Hepatocyte (in vitro differentiated cells): Measurements from ENCODE around the gene SRGAP2B. TPM values are rescaled to one million over a fixed set of nuclear protein-coding genes. Genes with fewer than 3 reads are reported as not detected.
"Not testable (repeated sequence)": the region's sequence is repeated elsewhere in the genome, so short reads cannot be mapped to it uniquely, and the experiment has no call there.

Experiments used
- DNase-seq: peaks from one replicate; pipeline ENCODE4 v3.0.0-alpha.2; 2016; ENCODE audit warnings: low spot score
- H2AFZ ChIP-seq: fragments of 200-600 bp; sonication (generic); 2 replicates; pipeline ENCODE4 v1.6.0; 2016; ENCODE audit warnings: antibody characterized with exemption, mild to moderate bottlenecking
- H3K27ac ChIP-seq: fragments of 200-600 bp; sonication (generic); 2 replicates; pipeline ENCODE4 v1.5.1; 2016; ENCODE audit warnings: mild to moderate bottlenecking
- H3K27me3 ChIP-seq: fragments of 200-600 bp; sonication (generic); 2 replicates; pipeline ENCODE4 v1.6.1; 2016
- H3K36me3 ChIP-seq: fragments of 200-600 bp; sonication (generic); replicated peaks from 2 replicates; pipeline ENCODE4 v1.5.1; 2016; ENCODE audit warnings: low read depth; ENCODE audit not compliant: insufficient read depth
- H3K4me1 ChIP-seq: fragments of 200-600 bp; sonication (generic); 2 replicates; pipeline ENCODE4 v1.5.1; 2016; ENCODE audit warnings: mild to moderate bottlenecking, moderate library complexity; ENCODE audit not compliant: insufficient read depth
- H3K4me2 ChIP-seq: fragments of 200-600 bp; sonication (generic); 2 replicates; pipeline ENCODE4 v1.6.0; 2016
- H3K4me3 ChIP-seq: fragments of 200-600 bp; sonication (generic); 2 replicates; pipeline ENCODE4 v1.5.1; 2016; ENCODE audit warnings: mild to moderate bottlenecking
- H3K79me2 ChIP-seq: fragments of 200-600 bp; sonication (generic); 2 replicates; pipeline ENCODE4 v1.6.0; 2017; ENCODE audit warnings: mild to moderate bottlenecking
- H3K9me2 ChIP-seq: fragments of 200-600 bp; sonication (generic); replicated peaks from 2 replicates; pipeline ENCODE4 v1.6.0; 2017; ENCODE audit warnings: mild to moderate bottlenecking; ENCODE audit not compliant: insufficient read depth
- H3K9me3 ChIP-seq: fragments of 200-600 bp; sonication (generic); 2 replicates; pipeline ENCODE4 v1.5.1; 2016; ENCODE audit warnings: low read depth, mild to moderate bottlenecking
- H4K20me1 ChIP-seq: fragments of 200-600 bp; sonication (generic); 2 replicates; pipeline ENCODE4 v1.6.0; 2016; ENCODE audit warnings: mild to moderate bottlenecking; ENCODE audit not compliant: insufficient read depth, poor library complexity, severe bottlenecking
- WGBS: methylation state at CpG from one replicate; pipeline ENCODE4 v1.1.6; 2016; ENCODE audit warnings: low lambda C conversion rate; ENCODE audit errors: missing lambda C conversion rate; 5-methylcytosine and 5-hydroxymethylcytosine counted together
- polyA plus RNA-seq: library from polyadenylated mRNA; unstranded; fragments of >200 nt; fragmentation: Nextera tagmentation; extraction: Ambion mirVana; gene quantifications from 2 replicates; pipeline ENCODE4 v1.2.1, GENCODE V29; 2016
- total RNA-seq: library from RNA; depleted of rRNA; stranded (reverse); fragments of >200 nt; gene quantifications from 2 replicates; pipeline ENCODE4 v1.2.3, GENCODE V29; 2014

SRGAP2B gene
- total and polyA plus RNA-seq, 2 experiments from 2014 or later, result 7.1 to 9.0 TPM

- not testable (repeated sequence) for H3K4me1 ChIP-seq, H4K20me1 ChIP-seq, H3K27me3 ChIP-seq, H3K9me3 ChIP-seq, H3K4me3 ChIP-seq, H3K9me2 ChIP-seq, H2AFZ ChIP-seq, H3K4me2 ChIP-seq, H3K79me2 ChIP-seq, H3K36me3 ChIP-seq, DNase-seq, H3K27ac ChIP-seq
- 88% methylated on average over 2 of the region's 12 CpGs for WGBS
These were observed 181.0 kb downstream of the SRGAP2B start for GRCh38 chr1:144913977-144914734.

DNA sequence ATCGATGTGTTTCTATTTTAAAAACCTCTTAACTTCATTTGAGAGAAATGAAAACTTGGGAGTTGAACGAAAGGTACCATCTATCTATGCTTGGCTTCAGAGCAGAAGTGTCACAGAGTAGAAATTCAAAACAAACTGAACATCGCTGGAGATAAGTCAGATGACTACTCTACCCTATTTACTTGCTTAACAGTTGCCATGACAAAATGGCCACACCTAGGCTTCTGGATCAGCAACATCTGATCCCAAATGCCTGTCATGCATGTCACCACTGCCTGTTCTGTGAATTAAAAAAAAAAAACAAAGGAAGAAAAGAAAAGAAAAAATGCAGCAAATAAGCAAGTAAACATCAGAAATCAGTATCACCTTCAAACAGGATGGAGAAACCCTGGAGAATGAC lies 181.7 kb downstream of the SRGAP2B start:
- DNase-seq, H3K4me1 ChIP-seq, H3K36me3 ChIP-seq, H2AFZ ChIP-seq, H3K4me2 ChIP-seq, H3K27ac ChIP-seq, H3K79me2 ChIP-seq, H3K27me3 ChIP-seq, H3K9me2 ChIP-seq, H3K4me3 ChIP-seq, H4K20me1 ChIP-seq, H3K9me3 ChIP-seq: not testable (repeated sequence)
- WGBS, result no CpG with 5 or more reads among the region's 3 CpGs

DNA sequence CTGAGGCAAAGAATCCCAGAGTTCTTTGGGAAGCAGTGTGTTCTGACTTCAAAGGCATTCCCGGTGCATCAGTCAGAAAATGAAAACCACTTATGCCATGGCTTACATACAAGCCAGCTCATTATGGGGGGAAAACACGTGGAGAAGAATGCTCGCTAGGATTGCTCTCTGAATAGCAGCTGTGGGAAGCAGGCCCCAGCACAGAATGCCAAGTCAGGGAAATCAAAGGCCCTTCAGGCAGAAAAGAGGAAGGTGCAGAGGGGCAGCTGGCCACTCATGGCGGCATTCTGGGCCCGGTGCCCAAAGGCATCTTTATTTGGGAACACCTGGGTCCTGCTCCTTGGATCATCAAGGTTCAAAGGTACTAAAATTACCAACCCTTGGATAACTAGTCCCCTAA lies 184.4 kb downstream of the SRGAP2B start:
- H2AFZ ChIP-seq, H3K4me2 ChIP-seq, H3K36me3 ChIP-seq, H3K4me1 ChIP-seq, H3K79me2 ChIP-seq, H3K27me3 ChIP-seq, DNase-seq, H3K9me2 ChIP-seq, H3K4me3 ChIP-seq, H3K27ac ChIP-seq, H4K20me1 ChIP-seq, H3K9me3 ChIP-seq: not testable (repeated sequence)
- WGBS, result no CpG with 5 or more reads among the region's 5 CpGs

GRCh38 chr1:144900841-144901240 lies 194.3 kb downstream of the SRGAP2B start:
- not testable (repeated sequence) for DNase-seq

DNA sequence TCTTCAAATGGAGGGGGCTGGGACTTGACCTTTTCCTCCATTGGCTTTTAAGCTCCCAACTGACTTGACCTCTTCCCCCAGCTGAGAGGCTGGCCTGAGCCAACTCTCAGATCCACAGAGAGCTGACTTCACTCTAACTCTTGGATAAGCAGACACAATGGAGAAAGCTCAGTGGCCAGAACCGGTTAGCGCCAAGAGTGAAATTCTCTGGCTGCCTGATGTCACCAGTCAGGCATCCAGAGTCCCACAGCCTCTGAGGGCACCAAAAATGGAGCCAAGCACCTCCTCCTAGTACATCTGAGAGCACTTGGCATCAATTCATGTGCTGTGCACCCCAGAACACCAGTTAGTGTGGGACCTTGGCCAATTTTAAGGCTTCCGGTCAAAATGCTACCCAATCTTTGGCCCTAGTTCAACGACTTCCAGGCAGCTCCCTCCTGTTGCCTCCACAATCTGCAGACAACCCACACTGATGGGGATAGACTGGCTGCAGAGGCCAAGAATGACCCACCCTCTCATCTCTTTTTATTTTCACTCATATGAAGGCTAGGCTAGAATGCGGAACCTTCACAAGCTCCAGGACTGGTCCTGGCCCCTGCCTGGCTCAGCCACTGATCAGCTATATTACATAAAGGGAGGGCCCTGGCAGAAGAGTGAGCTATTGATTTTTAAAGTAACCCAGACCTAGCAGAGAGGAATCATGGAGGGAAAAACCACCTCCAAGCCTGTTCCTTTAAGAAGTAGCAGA lies 200.5 kb downstream of the SRGAP2B start:
- WGBS, result no CpG with 5 or more reads among the region's 5 CpGs
- H3K4me2 ChIP-seq, H3K27ac ChIP-seq, H3K36me3 ChIP-seq, H4K20me1 ChIP-seq, H3K27me3 ChIP-seq, H3K9me3 ChIP-seq, H3K4me1 ChIP-seq, DNase-seq, H3K79me2 ChIP-seq, H3K4me3 ChIP-seq, H3K9me2 ChIP-seq, H2AFZ ChIP-seq: not testable (repeated sequence)

More at GRCh38 chr1:144900841-144901240, 194.3 kb downstream of the SRGAP2B start:
- not testable (repeated sequence) for H3K4me3 ChIP-seq, H3K4me2 ChIP-seq, H3K79me2 ChIP-seq, H4K20me1 ChIP-seq, H2AFZ ChIP-seq, H3K27ac ChIP-seq, H3K27me3 ChIP-seq, H3K36me3 ChIP-seq, H3K9me2 ChIP-seq, H3K9me3 ChIP-seq, H3K4me1 ChIP-seq
- no CpG with 5 or more reads among the region's 6 CpGs for WGBS

GRCh38 chr1:144893710-144894438 lies 201.3 kb downstream of the SRGAP2B start:
- H3K36me3 ChIP-seq, H3K79me2 ChIP-seq, H3K27me3 ChIP-seq, H3K4me3 ChIP-seq, H3K4me2 ChIP-seq, H3K27ac ChIP-seq, H3K9me2 ChIP-seq, H4K20me1 ChIP-seq, H2AFZ ChIP-seq, DNase-seq, H3K4me1 ChIP-seq, H3K9me3 ChIP-seq: not testable (repeated sequence)
- 95% methylated on average over 3 of the region's 9 CpGs for WGBS

DNA sequence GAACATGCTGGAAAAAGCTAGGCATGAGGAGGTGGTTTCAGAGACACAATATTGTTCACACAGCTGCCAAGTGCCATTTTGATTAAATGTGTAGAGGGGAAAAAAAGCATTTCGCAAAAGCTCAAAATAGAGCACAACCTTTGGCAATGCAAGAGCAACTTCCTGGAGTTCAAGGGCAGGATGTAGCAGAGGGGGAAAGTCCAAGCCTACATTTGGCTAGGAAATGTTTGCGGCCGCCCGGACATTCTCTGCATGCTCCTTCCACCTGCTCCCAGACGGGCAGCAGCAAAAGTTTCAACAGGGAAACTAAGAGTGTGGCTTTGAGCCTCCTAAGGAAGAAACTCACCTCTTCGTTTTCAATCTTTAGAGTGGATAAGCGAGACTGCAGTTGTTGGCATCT lies 202.1 kb downstream of the SRGAP2B start:
- not testable (repeated sequence) for H3K27me3 ChIP-seq, H3K36me3 ChIP-seq, H2AFZ ChIP-seq, H3K27ac ChIP-seq, H3K9me3 ChIP-seq, H3K4me1 ChIP-seq, H4K20me1 ChIP-seq, H3K79me2 ChIP-seq, H3K4me3 ChIP-seq, H3K4me2 ChIP-seq, DNase-seq, H3K9me2 ChIP-seq
- no CpG with 5 or more reads among the region's 7 CpGs for WGBS

DNA sequence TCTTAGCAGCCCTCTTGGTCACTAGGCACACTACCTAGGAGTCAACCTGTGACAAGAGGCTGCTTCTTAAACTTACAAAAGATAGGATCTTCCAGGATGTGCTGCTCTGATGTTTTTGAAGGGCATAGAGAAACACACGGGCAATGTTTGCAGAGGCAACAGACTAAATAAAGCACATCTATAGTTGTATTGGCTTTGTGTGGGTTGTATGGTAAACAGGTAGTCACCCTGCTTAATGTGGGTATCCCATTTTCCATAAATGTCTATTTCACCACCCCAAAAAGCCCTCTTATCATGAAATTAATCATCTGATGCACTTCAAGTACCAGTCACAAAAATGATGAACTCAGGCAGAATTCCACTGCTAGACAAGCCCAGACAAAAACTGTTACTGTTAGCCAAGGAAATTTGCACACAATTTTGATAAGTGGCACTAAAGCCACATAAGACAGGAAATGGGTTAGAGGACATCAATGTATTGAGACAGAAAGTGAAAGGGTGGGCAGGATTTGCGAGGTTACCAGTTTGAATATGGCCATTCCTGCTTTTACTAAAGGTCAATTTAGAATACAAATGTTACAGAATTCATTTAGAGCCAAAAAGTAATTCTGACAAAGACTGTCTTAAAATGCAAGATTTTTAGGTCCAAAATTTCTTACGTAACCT lies 205.5 kb downstream of the SRGAP2B start:
- WGBS, result no CpG with 5 or more reads among the region's 3 CpGs

More for the DNA sequence above, 205.5 kb downstream of the SRGAP2B start:
- not testable (repeated sequence) for H3K27ac ChIP-seq, H3K9me2 ChIP-seq, H3K79me2 ChIP-seq, H3K9me3 ChIP-seq, H2AFZ ChIP-seq, H3K4me1 ChIP-seq, H3K4me3 ChIP-seq, H3K36me3 ChIP-seq, H3K27me3 ChIP-seq, DNase-seq, H3K4me2 ChIP-seq, H4K20me1 ChIP-seq
